H1 (cell line): ENCODE data around the gene NDUFA12. TPM values are rescaled to one million over a fixed set of nuclear protein-coding genes. Genes with fewer than 3 reads are reported as not detected.

Source experiments
- CTCF ChIA-PET: fragments of 300-600 bp; sonication (Branson Sonifier 250); formaldehyde crosslinking; loops from one replicate; lab custom pipeline; 2021; ENCODE audit not compliant: partially characterized antibody; lab: Charles Lee
- POLR2A ChIA-PET: fragments of 300-600 bp; sonication (Branson Sonifier 250); formaldehyde crosslinking; loops from one replicate; lab custom pipeline; 2021; ENCODE audit warnings: inconsistent platforms; ENCODE audit not compliant: partially characterized antibody; lab: Charles Lee
- DNase-seq, 2 experiments: peaks; one replicate each; pipeline versions ENCODE4 v3.0.0 to v3.0.0-alpha.2; 2010 to 2022; ENCODE audit warnings: low spot score in 2 of 2, low read depth in 1 of 2, mixed read lengths in 1 of 2
- FAIRE-seq: peaks from 2 replicates; lab custom pipeline; 2011; peaks lifted over from hg19 to GRCh38; lab: Jason Lieb, UNC
- H2AFZ ChIP-seq: 2 replicates; pipeline ENCODE4 v1.8.1; 2012; ENCODE audit warnings: low read length, inconsistent platforms
- H2AK5ac ChIP-seq: 2 replicates; pipeline ENCODE4 v1.6.1; 2013; ENCODE audit warnings: low read depth, low read length
- H2BK120ac ChIP-seq: replicated peaks from 2 replicates; pipeline ENCODE3; 2013; ENCODE audit warnings: low read depth, low read length, inconsistent platforms
- H2BK12ac ChIP-seq: 2 replicates; pipeline ENCODE4 v1.6.1; 2013; ENCODE audit warnings: low read depth, low read length
- H2BK15ac ChIP-seq: 2 replicates; pipeline ENCODE4 v1.6.1; 2013; ENCODE audit warnings: low read length
- H2BK20ac ChIP-seq: 2 replicates; pipeline ENCODE4 v1.6.1; 2013; ENCODE audit warnings: low read length
- H2BK5ac ChIP-seq: 2 replicates; pipeline ENCODE4 v1.6.1; 2013; ENCODE audit warnings: low read depth, low read length
- H3K14ac ChIP-seq: 2 replicates; pipeline ENCODE4 v1.6.1; 2013; ENCODE audit warnings: inconsistent platforms; ENCODE audit not compliant: insufficient read length
- H3K18ac ChIP-seq: 2 replicates; pipeline ENCODE4 v1.6.1; 2013; ENCODE audit warnings: low read length; ENCODE audit errors: extremely low read depth
- H3K23ac ChIP-seq: 2 replicates; pipeline ENCODE4 v1.6.1; 2013; ENCODE audit warnings: inconsistent platforms; ENCODE audit not compliant: insufficient read length
- H3K23me2 ChIP-seq: 2 replicates; pipeline ENCODE4 v1.6.1; 2013; ENCODE audit warnings: low read depth, low read length
- H3K27ac ChIP-seq: 2 replicates; pipeline ENCODE4 v1.6.1; 2011; ENCODE audit warnings: low read depth, low read length, inconsistent platforms
- H3K27me3 ChIP-seq, 4 experiments: replicated peaks in 1 of 4; 1 replicate in 1 of 4; 2 replicates in 3 of 4; pipeline versions ENCODE4 v1.6.1 to v1.8.1; 2011 to 2013; ENCODE audit warnings: low read length in 3 of 4, mild to moderate bottlenecking in 3 of 4, inconsistent platforms in 2 of 4, mixed read lengths in 2 of 4, moderate library complexity in 1 of 4; ENCODE audit not compliant: control insufficient read depth in 3 of 4, insufficient read depth in 3 of 4; ENCODE audit errors: extremely low read depth in 1 of 4
- H3K36me3 ChIP-seq, 4 experiments: 2 replicates each; pipeline versions ENCODE4 v1.6.1 to v1.8.1; 2011 to 2013; ENCODE audit warnings: mild to moderate bottlenecking in 4 of 4, low read length in 3 of 4, moderate library complexity in 2 of 4, control low read depth in 1 of 4, inconsistent platforms in 1 of 4; ENCODE audit not compliant: insufficient read depth in 4 of 4, control insufficient read depth in 2 of 4
- H3K4ac ChIP-seq: replicated peaks from 2 replicates; pipeline ENCODE3; 2013; ENCODE audit warnings: low read length, low read depth, mixed read lengths, inconsistent platforms; ENCODE audit not compliant: insufficient read length
- H3K4me1 ChIP-seq, 4 experiments: replicated peaks in 1 of 4; 1 replicate in 1 of 4; 2 replicates in 3 of 4; pipeline versions ENCODE4 v1.6.1 to v1.8.1; 2011 to 2013; ENCODE audit warnings: low read length in 3 of 4, inconsistent platforms in 2 of 4, mixed read lengths in 1 of 4; ENCODE audit not compliant: insufficient read depth in 4 of 4, control insufficient read depth in 3 of 4
- H3K4me2 ChIP-seq, 2 experiments: 2 replicates each; pipeline versions ENCODE4 v1.6.1 to v1.8.1; 2011 to 2013; ENCODE audit warnings: low read depth in 2 of 2, low read length in 2 of 2, control low read depth in 1 of 2, inconsistent platforms in 1 of 2, mild to moderate bottlenecking in 1 of 2; ENCODE audit not compliant: insufficient read depth in 1 of 2
- H3K4me3 ChIP-seq, 4 experiments: fragments of 200-600, 300-600 bp in 1 of 4; sonication (generic), shearing (Covaris generic), sonication (Bioruptor Twin) in 1 of 4; 2 replicates each; pipeline versions ENCODE4 v1.5.1 to v1.8.1; 2011 to 2016; ENCODE audit warnings: low read length in 4 of 4, low read depth in 3 of 4, control low read depth in 2 of 4, inconsistent platforms in 2 of 4, mild to moderate bottlenecking in 2 of 4, mixed read lengths in 1 of 4, moderate library complexity in 1 of 4; ENCODE audit not compliant: insufficient read depth in 2 of 4; ENCODE audit errors: extremely low read depth in 1 of 4
- H3K56ac ChIP-seq: replicated peaks from 2 replicates; pipeline ENCODE3; 2013; ENCODE audit warnings: low read depth, mild to moderate bottlenecking, mixed read lengths, low read length, inconsistent platforms; ENCODE audit not compliant: insufficient read length
- H3K79me1 ChIP-seq: 2 replicates; pipeline ENCODE4 v1.6.1; 2013; ENCODE audit warnings: low read depth, low read length, control low read depth
- H3K79me2 ChIP-seq, 2 experiments: 2 replicates each; pipeline versions ENCODE4 v1.6.1 to v1.8.1; 2012 to 2013; ENCODE audit warnings: low read length in 2 of 2, mild to moderate bottlenecking in 2 of 2, inconsistent platforms in 1 of 2; ENCODE audit not compliant: insufficient read depth in 2 of 2, control insufficient read depth in 1 of 2
- H3K9ac ChIP-seq, 4 experiments: replicated peaks in 1 of 4; 1 replicate in 1 of 4; 2 replicates in 3 of 4; pipeline versions ENCODE4 v1.6.1 to v1.8.1; 2011 to 2013; ENCODE audit warnings: low read depth in 3 of 4, low read length in 3 of 4, control low read depth in 2 of 4, mild to moderate bottlenecking in 2 of 4, moderate library complexity in 2 of 4, inconsistent platforms in 1 of 4; ENCODE audit errors: extremely low read depth in 1 of 4
- H3K9me3 ChIP-seq, 2 experiments: 2 replicates each; pipeline versions ENCODE4 v1.6.1 to v1.8.1; 2012 to 2013; ENCODE audit warnings: mild to moderate bottlenecking in 2 of 2, moderate library complexity in 2 of 2, control low read depth in 1 of 2, inconsistent platforms in 1 of 2, low read depth in 1 of 2, low read length in 1 of 2, mixed read lengths in 1 of 2; ENCODE audit not compliant: insufficient read depth in 2 of 2
- H4K20me1 ChIP-seq, 2 experiments: replicated peaks in 1 of 2; 2 replicates each; pipeline versions ENCODE3 to v1.8.1; 2011 to 2013; ENCODE audit warnings: inconsistent platforms in 2 of 2, low read length in 2 of 2, mild to moderate bottlenecking in 1 of 2; ENCODE audit not compliant: insufficient read depth in 2 of 2, control insufficient read depth in 1 of 2
- H4K5ac ChIP-seq: 2 replicates; pipeline ENCODE4 v1.6.1; 2013; ENCODE audit warnings: low read length, low read depth, mixed read lengths, inconsistent platforms; ENCODE audit not compliant: insufficient read length
- H4K8ac ChIP-seq: 2 replicates; pipeline ENCODE4 v1.8.0; 2013; ENCODE audit warnings: mild to moderate bottlenecking, moderate library complexity, low read length, inconsistent platforms; ENCODE audit not compliant: insufficient read depth; ENCODE audit errors: extremely low read depth
- H4K91ac ChIP-seq: replicated peaks from 2 replicates; pipeline ENCODE3; 2013; ENCODE audit warnings: low read length, mixed read lengths, inconsistent platforms; ENCODE audit not compliant: insufficient read length
- ATF3 ChIP-seq: IDR thresholded peaks from 2 replicates; pipeline ENCODE4 v1.6.1; 2011; ENCODE audit warnings: low read depth, mild to moderate bottlenecking, low read length; ENCODE audit not compliant: insufficient read depth
- CTBP2 ChIP-seq: IDR thresholded peaks from 2 replicates; pipeline ENCODE4 v1.7.0; 2011; ENCODE audit warnings: borderline replicate concordance, mild to moderate bottlenecking, moderate library complexity, mixed read lengths, low read length; ENCODE audit not compliant: insufficient read depth, insufficient read length
- MAFK ChIP-seq: IDR thresholded peaks from 2 replicates; pipeline ENCODE4 v1.6.1; 2012; ENCODE audit warnings: low read depth, mild to moderate bottlenecking, improper control_type of control experiment, low read length
- NRF1 ChIP-seq: IDR thresholded peaks from 2 replicates; pipeline ENCODE4 v1.6.1; 2011; ENCODE audit warnings: mild to moderate bottlenecking, low read depth, low read length, improper control_type of control experiment
- RAD21 ChIP-seq, 2 experiments: IDR thresholded peaks in 1 of 2; conservative IDR thresholded peaks in 1 of 2; 2 replicates each; pipeline ENCODE4 v1.6.1; 2011; ENCODE audit warnings: low read depth in 2 of 2, low read length in 2 of 2, improper control_type of control experiment in 1 of 2, inconsistent platforms in 1 of 2, mild to moderate bottlenecking in 1 of 2, moderate library complexity in 1 of 2
- RXRA ChIP-seq: IDR thresholded peaks from 2 replicates; pipeline ENCODE4 v1.6.1; 2011; ENCODE audit warnings: low read depth, mild to moderate bottlenecking, low read length, moderate library complexity; ENCODE audit not compliant: insufficient read depth
- SIRT6 ChIP-seq: IDR thresholded peaks from one replicate; pipeline ENCODE4 v1.7.1; 2012; ENCODE audit warnings: low read length, inconsistent platforms
- SUZ12 ChIP-seq: fragments of 200-600 bp; sonication (generic); IDR thresholded peaks from 2 replicates; pipeline ENCODE4 v1.6.1; 2012; ENCODE audit warnings: mild to moderate bottlenecking, inconsistent platforms, low read length, moderate library complexity, mixed read lengths
- whole genome bisulfite sequencing, 2 experiments: shearing (Covaris generic) in 1 of 2; methylation state at CpG; one replicate each; pipeline versions ENCODE4 v1.1.6 to v1.1.7; 2013 to 2015; ENCODE audit warnings: low lambda C conversion rate in 2 of 2, mixed read lengths in 2 of 2, inconsistent platforms in 1 of 2, low coverage in 1 of 2, missing lambda C conversion rate in 1 of 2; ENCODE audit not compliant: insufficient replicate concordance in 2 of 2, insufficient coverage in 1 of 2, insufficient read length in 1 of 2; ENCODE audit errors: extremely low coverage in 1 of 2, missing lambda C conversion rate in 1 of 2; 5-methylcytosine and 5-hydroxymethylcytosine counted together
- polyA plus RNA-seq, 7 experiments: library from polyadenylated mRNA; depleted of rRNA in 3 of 7; stranded (reverse) in 5 of 7; unstranded in 2 of 7; fragments of >200 nt in 5 of 7; fragments of 200-250 nt in 2 of 7; gene quantifications; 1 replicate in 5 of 7; 2 replicates in 1 of 7; 4 replicates in 1 of 7; pipeline versions ENCODE4 v1.2.1 to v1.2.3, GENCODE V29; 2011 to 2013; ENCODE audit warnings: missing spikeins in 2 of 7, mixed read lengths in 2 of 7
- total RNA-seq: library from RNA; stranded (reverse); fragmentation: NEBNext Ultra II Directional; extraction: Animal tissue kit (Norgen Biotek cat#: 25700); gene quantifications from 2 replicates; pipeline ENCODE4 v1.2.1, GENCODE V29; 2021

Gene NDUFA12
- total and polyA plus RNA-seq, 2 of the 8 experiments (the other 6 are each of a cell fraction or from before 2014, with no cell fraction given), result 98.1 to 157 TPM

DNA sequence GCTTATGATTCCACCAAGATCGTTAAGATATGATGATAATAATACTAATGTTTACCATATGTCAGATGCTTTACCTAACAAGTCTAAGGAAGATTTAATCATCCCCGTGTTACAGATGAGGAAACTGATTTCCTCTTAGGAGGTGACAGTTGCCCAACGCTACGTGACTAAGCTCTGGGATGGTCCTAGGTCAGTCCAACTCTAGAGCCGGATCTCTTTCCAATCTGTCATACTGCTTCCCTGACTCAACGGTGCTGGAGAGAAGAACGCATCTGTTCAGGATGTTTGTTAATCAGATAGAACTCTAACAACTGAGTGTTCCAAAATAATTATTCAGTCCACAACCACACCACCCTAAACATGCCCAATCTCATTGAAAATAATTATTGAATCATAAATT, 39.8 kb downstream of the NDUFA12 start:
- no peaks in the 10 kb centered on the region for H3K9me3 ChIP-seq
- H3K56ac ChIP-seq, result no peak overlapping the region
- FAIRE-seq, result no peak
- POLR2A ChIA-PET, result no interaction called here
- no peak overlapping the region for H2BK12ac ChIP-seq
- CTCF ChIA-PET, result interaction anchor here (1.1 to 1.8 kb wide), 2 partner anchors 9 to 24 kb away, joined by 3 to 5 read pairs; no protein-coding TSS in a partner anchor
- TF ChIP-seq SUZ12 (no peak), RAD21 (IDR thresholded peaks at IDR 0.05 in 1 of 2, conservative IDR thresholded peaks at IDR 0.05 in 1 of 2; ENCODE audit: low read depth in 2 of 2, low read length in 2 of 2) (no peak), CTBP2 (no peak), ATF3 (no peak), RXRA (no peak), NRF1 (no peak), MAFK (no peak), SIRT6 (no peak)
- TF ChIP-seq, all 59 proteins: peak for 0
- H3K79me1 ChIP-seq, result no peaks in the 10 kb centered on the region
- no peak overlapping the region for H2AFZ ChIP-seq
- no peaks in the 10 kb centered on the region for H3K4me1 ChIP-seq
- H3K18ac ChIP-seq, result no peak overlapping the region
- H3K79me2 ChIP-seq, result no peaks in the 10 kb centered on the region
- H4K5ac ChIP-seq, result no peak overlapping the region
- H2BK15ac ChIP-seq, result no peak overlapping the region
- H3K14ac ChIP-seq, result no peak overlapping the region
- H4K20me1 ChIP-seq, result no peaks in the 10 kb centered on the region
- no peak overlapping the region for H4K8ac ChIP-seq
- H3K27me3 ChIP-seq, result no peaks in the 10 kb centered on the region
- no peak overlapping the region for H3K4me2 ChIP-seq
- H2BK20ac ChIP-seq, result no peak overlapping the region
- WGBS, 2 experiments, result 94% methylated on average over 7 of the region's 7 CpGs; no CpG with 5 or more reads in 1 of the 2 experiments
- no peak overlapping the region for H3K4me3 ChIP-seq
- H3K27ac ChIP-seq, result no peak overlapping the region
- no peak for DNase-seq
- H3K9ac ChIP-seq, result no peak overlapping the region
- no peak overlapping the region for H2BK5ac ChIP-seq
- H4K91ac ChIP-seq, result no peak overlapping the region
- H3K4ac ChIP-seq, result no peak overlapping the region
- H3K23me2 ChIP-seq, result no peaks in the 10 kb centered on the region
- H2AK5ac ChIP-seq, result no peak overlapping the region
- no peaks in the 10 kb centered on the region for H3K36me3 ChIP-seq
- no peak overlapping the region for H2BK120ac ChIP-seq
- H3K23ac ChIP-seq, result no peak overlapping the region
